GM18858 (cell line): ENCODE data around the gene MKI67.
A peak's percentile ranks its signal among the peaks of the same experiment; 100 is the strongest.

Source experiments
- ATAC-seq: cut with Tn5 transposase; IDR thresholded peaks from one replicate; pipeline ENCODE4 v1.9.1; 2021; ENCODE audit not compliant: unreplicated experiment

Gene MKI67

DNA sequence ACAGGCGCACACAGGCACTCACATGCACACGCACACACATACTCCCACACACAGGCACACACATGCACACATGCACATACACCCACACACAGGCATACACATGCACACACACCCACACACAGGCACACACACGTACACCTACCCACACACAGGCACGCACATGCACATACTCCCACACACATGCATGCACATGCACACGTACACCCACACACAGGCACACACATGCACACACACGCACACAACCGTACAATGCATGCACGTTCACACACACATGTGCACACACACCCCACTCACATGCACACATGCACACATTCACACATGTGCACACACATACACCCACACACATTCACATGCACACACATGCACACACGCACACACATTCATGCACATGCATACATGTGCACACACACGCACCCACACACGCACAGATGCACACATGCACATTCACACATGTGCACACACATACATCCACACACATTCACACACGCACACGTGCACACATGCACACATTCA lies 59.3 kb downstream of the MKI67 start:
- ATAC-seq, result no peak

DNA sequence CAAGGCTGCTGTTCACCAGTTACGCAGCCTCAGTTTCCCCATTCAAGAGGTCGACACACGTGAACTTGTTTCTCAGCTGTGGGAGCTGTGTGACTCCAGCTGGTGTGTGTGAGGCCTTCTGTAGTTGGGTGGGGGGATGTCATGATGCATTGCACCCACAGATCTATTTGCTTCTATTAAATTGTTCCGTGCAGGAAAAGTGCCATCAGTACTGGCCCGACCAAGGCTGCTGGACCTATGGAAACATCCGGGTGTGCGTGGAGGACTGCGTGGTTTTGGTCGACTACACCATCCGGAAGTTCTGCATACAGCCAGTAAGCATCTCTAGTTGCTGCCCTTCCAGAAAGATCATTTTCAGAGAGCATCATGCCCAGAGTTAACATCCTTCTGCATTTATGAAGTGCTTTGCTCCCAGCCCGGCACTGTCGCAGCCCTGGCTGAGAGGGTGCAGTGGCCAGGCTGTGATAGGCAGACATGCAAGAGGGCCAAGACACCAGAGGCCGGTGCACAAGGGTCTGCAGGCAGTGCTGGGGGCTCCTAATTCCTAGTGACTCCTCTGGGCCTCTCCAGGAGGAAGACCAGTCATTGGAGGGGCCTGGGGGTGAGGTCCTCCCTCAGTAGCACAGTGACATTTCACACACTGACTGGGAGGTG lies 60.2 kb downstream of the MKI67 start:
- ATAC-seq, result no peak

DNA sequence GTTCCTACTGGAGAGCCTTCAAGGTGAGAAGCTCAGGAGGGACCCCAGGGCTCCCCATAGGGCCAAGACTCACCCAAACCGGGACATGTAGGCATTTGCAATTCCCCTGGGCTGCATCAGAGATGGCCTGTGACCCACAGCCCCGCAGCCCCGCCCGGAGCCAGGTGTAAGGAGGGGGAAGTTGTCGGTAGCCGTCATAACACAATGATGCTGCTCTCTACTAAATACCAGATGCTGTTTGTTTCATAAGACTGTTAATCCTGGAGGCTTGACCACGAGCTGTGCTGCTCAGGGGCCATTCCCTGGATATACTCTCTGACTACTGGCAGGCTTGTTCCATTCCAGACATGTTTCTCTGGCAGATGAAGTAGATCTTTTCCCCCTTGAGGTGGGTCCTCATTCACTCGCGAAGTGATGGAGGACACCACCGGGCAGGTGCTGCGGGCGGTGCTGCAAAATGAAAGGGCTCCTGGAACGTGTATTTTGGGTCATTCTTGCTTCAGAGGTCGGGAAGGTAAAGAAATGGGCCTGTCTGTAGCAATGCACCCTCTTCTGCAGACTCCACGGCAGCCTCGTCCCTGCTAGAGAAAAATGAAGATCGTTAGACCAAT lies 61.1 kb downstream of the MKI67 start:
- no peak for ATAC-seq

DNA sequence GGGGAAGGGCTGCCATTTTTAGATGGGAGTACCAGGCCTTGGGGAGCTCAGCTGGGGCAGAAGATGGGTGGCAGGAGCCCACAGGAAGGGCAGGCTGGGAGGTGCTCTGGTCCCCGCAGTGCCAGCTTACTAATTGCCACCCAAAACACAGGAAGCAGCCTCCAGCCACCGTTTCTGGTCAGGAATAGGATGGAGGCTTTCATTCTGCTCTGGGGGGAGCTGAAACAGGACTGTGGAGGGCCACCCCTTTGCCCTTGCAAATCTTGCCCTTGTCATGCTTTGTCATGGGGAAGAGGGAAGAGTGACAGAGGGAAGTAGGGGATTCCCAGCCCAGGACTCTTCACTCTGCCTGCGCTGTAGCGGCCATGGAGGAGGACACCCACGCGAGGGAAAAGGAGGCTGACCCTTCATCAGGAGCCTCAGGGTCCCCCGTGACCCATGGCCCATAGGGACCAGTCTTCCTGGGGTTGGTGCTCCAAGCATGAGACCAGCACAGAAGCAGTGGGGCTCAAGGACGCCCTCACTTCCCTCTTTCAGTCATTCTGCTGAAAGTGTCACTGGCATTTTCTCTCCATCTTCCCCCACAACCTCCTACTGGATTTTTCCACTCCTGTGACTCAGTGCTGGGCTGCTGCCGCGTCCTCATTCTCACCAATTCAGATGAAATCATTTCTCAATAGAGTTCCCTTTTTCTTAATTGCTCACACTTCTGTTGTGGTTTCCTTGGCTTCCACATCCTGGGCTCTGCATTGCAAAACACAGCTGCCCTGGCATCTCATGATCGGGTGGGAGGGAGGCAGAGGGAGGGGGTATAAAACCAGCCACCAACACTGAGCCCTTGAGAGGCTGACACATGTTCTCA lies 61.9 kb downstream of the MKI67 start:
- ATAC-seq, result peak; percentile 51

DNA sequence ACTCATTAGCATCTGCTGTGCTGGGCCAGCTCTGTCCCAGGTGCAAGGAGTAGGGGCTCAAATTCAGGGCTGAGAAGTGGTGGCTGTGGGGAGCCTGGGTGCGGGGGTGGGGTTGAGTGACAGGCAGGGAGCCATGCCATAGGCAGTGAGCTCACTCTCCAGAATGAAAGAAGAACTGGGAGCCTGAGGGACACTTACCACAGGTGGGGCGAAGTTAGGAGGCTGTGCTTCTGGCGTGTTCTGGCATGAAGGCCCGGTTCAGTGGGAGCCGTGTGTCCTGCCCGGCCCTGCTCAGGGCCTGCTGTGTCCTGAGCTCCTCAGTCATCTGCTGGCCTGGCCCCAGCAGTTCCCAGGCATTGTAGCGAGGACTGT lies 62.5 kb downstream of the MKI67 start:
- no peak for ATAC-seq

DNA sequence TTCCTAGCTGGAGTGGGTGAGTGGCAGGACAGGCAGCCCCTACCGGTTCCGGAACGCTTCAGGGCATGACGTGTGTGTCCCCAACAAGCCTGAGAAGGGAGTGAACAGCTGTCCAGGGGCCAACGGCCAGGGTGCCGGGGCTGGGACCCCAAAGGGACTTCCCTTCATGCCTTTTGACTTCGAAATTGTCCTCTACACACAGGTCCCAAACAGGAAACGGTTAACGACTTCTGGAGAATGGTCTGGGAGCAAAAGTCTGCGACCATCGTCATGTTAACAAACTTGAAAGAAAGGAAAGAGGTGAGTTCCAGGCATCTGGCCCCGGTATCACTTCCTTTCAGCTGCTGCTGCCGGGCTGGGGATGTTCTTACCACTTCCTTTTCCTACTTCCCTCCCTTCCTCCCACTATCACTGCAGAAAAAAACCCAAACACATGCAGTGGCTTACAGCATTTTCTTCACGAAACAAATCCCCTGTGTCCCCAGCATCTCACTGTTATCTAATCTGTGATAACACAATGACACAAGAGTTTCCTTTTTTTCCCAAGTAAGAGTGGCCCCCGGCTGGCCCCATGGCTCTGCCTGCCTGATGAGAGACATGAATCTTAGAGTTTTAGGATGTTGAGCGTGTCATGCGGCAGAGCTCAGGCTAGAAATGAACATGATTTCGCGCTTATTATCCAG lies 63.2 kb downstream of the MKI67 start:
- no peak for ATAC-seq

DNA sequence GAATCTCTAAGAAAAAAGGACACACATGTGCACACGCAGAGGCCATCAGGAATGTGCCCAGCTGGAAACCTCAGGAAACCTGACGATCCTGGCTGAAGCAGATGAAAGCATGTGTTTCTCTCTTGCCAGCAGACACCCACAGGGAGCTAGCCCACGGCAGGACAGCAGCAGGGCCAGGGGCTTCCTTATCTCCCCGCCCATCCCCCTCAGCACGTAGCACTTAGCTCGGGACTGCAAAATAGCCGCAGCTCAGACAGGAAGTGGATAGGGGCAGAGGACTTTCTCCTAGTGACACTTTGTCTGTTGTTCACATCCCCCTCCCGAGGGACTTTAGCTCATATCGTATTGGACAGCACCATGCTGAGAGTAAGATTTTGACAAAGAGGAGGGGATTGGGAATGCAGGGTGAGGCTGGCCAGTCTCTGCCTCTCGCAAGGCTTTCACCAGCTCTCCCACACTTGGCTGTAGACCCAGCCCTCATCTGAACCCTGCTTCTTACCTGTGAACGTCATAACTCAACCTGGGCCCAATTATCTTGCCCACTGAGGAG lies 63.8 kb downstream of the MKI67 start:
- no peak for ATAC-seq

DNA sequence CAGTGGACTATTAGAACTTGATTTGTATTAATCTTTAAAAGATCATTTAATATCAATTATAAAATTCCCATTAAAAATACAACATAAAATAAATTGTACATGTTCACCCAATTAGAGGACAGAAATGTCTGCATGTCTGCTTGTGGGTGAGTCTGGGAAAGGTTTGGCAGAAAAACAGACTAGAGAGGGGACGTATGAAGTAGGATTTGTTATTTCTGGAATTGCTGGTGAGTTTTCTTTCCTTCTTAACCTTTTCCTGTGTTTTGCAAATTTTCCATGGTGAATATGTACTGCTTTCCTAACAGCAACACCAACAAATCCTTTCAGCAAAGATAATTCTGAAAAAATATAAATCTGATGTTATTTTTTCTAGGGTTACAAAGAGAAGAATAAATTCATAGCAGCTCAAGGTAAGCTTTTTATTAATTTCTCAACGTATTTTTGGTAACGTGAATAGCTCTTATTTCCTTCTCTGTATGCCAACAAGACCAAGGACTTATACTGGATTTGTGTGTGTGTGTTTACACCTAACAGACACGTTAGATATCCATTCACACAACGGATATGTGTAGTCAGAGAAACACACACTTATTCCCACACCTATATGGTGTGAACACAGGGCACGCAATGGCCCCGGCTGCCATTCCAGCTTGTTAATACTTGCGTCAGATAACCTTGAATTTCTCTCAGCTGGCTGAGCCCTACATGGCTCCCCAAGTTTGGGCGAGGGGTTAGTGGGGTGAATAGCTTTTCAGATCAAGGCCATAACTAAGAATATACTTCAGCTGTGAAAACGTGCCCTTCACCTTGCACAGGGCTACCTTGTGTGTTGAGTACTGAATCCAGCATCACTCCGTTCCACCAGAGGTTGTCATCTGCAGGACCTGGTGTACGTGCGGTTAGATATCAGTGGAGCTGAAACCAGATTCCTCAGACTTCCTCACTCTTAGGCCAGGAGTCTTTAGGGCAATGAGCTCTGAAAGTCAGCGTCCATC lies 64.6 kb downstream of the MKI67 start:
- ATAC-seq, result no peak

DNA sequence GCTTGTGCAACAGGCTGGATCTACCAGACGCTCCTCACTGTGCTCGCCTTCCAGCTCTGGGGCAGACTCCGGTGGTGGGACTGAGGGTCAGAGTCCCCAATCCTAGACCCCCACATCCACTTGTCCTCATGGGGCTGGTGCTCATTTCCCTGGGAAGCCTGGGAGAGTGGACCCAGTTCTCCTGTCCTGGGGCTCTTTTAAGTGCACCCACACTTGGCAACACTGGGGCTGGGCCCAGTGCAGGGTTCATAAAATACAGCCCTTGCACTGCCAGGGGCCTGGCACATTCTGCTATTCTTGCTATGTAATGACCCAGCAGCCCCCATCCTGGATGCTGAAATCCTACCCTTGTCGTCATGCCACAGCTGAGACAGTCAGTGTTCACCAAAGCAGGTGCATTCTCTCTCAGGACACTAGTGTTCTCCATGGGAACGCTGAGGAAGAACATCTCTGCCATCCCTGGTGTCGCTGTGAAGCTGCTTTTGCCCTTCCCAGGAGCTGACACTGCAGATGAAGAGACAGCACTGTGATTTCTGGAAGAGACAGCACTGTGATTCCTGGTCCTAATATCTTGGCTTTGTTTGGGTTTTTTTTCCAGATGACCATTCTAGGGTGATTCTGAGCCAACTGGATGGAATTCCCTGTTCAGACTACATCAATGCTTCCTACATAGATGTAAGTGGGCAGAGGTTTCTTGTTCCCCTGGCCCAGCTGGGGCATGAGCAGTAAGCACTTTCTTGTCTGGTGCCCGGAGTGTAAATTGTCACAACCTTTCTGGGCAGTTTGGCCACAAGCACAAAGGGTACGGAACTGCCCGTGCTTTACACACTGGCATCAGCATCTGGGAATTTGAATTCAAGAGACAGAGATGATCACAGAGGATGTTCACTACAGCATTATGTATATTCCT lies 65.6 kb downstream of the MKI67 start:
- ATAC-seq, result no peak

DNA sequence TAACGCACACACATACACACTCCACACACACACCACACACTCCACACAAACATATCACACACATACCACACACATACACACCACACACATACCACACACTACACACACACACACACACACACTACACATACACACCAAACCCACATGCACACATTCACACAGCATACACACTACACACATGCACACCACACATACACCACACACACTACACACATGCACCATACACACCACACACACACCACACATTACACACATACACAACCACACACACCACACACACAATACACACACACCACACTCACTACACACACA lies 66.3 kb downstream of the MKI67 start:
- no peak for ATAC-seq

DNA sequence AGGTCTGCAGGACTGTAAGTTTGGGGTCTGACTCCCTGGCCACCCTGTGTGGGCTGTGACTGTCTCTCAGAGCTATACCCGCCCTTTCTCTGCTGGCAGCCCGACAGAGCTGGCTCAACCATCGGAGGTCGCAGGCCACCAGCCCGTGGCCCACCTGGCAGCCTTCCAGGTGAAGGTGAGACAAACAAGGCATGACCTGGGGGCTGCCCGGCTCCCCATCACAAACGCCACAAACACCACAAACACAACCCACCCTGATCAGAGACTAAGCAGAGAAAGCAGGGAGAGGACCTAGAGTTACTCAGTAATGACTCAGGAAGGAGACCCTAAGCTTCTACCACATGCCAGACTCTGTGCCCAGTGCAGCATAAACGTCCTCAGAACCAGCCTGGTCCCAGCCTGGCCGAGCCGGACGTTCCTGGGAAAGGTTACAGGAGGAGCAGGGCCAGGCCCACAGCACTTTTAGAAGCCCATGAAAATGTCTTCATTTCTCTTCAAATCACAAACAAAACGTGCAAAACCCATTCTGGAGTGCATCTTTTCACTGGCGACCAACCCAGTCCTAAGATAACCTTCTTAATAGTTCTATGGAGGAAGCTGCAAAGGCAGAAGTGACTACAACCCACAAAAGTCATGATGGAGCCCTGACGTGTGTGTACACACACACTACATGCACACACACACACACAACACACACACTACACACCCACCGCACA lies 66.8 kb downstream of the MKI67 start:
- no peak for ATAC-seq

DNA sequence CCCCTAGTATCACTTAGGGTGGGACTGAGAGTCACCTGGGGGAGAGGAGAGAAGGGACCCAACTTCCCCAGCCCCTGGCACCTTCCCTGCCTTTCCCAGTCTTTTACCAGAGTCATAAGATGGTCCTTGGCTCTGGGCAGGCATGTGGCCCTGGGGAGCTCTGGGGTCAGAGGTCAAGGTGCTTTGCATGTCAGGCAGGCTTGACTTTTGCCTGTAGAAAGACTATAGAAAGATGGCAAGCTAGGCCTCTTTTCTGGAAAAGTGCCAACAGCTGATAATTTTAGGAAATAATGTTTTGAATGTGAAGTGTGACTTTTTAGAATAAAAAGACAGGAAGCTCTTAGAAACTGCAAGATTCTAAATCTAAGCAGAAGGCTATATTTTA lies 67.5 kb downstream of the MKI67 start:
- no peak for ATAC-seq

DNA sequence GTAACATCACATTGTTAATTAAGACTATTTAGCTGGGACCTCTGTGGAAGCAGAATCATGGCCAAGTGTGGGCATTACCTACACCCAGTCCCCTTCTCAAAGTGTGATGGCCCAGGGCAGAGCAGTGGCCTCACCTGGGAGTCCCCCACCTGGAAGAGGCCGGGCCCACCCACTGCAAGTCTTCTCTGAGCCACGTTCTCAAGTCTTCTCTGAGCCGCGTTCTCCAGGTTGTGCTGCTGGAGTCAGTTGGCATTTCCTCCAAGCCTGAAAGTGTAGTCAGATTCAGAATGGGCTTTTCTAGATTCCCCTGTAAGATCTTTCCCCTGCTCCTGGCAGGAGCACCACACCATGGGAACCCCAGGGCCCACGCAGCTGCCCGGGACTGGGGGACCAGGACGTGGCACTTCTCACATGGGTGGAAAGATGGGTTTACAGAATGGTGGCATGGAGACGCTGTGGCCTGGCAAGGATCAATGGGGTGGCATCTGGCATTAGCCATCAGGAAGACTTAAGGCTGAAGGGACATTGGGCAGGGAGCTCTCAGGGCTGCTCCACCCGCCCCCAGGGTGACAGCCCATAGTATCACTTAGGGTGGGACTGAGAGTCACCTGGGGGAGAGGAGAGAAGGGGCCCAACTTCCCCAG lies 68.0 kb downstream of the MKI67 start:
- ATAC-seq, result no peak

DNA sequence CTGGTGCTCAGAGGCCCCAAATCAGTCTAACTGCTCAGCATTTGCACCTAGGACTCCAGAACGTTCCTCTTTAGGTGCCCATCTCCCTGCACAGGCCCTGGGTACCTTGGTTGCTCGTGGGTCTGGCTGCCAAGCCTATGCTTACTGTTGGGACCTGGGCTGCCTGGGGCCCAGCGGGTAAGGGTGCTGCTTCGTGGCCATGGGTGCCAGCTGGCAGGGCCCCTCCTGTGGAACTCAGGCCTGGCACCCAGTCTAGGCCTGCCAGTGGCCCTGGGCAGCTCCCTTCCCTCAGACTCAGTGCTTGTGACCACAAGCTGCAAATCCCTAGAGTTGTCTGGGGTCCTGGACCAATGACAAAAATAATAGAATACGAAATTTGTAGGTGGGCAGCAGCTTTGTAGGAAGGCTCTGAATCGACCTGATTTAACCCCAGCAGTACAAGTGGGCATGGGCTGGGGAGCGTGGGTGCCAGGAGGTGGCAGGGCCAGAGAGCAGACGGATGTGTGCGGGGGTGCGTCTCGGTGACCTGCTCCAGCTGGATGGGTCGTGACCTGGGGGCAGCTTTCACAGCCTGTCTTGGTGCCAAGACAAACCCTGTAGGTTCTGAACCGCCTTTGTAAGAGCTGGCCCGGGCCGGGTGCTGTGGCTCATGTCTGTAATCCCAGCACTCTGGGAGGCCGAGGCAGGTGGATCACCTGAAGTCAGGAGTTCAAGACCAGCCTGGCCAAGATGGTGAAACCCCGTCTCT lies 69.7 kb downstream of the MKI67 start:
- ATAC-seq, result no peak

DNA sequence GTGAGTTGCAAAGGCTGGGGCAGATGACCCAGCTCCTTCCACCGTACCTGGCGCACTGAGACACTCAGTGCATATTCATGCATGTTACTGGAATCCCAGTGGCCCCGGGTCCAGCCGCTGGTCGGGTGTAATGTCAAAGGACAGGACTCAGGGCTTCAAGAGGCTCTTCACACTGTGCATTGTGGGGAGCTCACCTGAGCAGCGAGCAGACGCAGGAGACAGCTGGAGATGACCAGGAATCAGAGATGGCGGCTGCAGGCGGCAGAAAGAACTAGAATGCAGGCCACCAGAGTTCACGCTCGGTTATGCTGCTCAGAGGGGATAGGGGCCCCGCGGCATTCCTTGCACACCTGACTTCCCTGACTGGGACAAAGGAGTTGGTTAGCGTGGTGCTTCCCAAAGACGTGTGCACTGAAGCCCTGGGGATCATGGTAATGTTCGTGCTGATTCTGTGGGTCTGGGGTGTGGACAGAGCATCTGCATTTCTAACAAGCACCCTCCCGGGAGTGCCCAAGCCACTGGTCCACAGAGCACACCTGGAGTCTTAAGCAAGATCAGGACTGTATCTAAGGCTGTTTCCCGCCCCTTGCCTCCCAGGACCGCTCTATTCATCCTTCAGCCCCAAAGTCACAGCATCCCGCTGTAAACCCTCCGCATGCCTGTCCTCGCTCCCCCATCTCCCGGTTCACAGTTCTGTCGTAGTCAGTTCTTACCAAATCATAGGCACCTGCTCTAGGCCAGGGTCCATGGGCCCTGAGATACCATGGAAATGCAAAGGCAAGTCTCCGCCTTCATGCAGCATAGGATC lies 71.0 kb downstream of the MKI67 start:
- ATAC-seq, result no peak

DNA sequence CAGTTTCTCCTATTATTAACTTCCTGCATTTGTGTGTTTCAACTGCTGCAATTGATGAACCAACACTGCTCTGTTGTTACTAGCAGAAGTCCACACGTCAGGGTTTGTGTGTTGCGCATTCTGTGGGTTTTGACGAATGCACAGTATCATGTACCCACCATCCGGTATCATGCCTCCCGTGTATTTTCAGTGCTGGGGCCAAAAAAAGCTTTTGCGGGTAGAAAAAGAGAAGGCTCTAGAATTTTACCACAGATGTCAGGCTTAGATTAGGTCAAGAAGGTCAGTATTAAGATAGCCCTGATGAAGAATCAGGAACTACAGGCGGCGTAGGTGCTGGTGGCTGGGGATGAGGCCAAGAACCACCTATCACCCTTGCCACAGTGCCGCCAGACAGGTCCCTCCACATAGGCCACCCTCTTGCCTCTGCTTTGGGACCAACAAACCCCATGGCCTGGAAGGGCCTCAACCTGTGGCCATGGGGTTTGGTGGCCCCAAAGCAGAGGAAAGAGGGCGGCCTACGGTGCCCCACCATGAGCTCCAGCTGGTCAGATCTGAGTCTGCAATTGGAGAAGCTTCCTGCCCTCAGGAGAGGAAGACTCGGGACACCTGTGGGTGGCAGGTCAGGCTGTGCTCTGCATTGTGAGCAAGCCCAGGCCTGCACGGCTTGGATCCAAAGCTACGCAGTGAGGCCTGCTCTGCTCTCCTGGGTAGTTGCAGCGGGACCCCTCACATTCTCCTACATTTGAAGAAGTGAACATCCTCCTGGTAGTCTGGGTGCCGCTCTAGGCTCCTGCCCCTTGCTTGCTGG lies 71.9 kb downstream of the MKI67 start:
- ATAC-seq, result no peak
